Pancreas (tissue), 10 donors: ENCODE measurements around the gene MACROH2A1. TPM values are rescaled to one million over a fixed set of nuclear protein-coding genes. Genes with fewer than 3 reads are reported as not detected.

Source experiments
- ATAC-seq, 4 donors: fragments of 200-7000 bp; cut with Tn5 transposase; one replicate each; pipeline versions ENCODE4 v1.8.0 to v1.9.1; 2020; ENCODE audit warnings: mild to moderate bottlenecking in 4 of 4, moderate library complexity in 4 of 4
- DNase-seq, 6 donors: peaks; one replicate each; pipeline ENCODE4 v3.0.0-alpha.2; 2020
- FAIRE-seq: peaks from 2 replicates; lab custom pipeline; 2012; peaks lifted over from hg19 to GRCh38; lab: Jason Lieb, UNC
- H3K27ac ChIP-seq, 4 donors: fragments of 200-600 bp; sonication (generic); 1 replicate in 3 of 4; 2 replicates in 1 of 4; pipeline versions ENCODE4 v1.5.0 to v1.8.0; 2020
- H3K27me3 ChIP-seq, 4 donors: fragments of 200-600 bp; one replicate each; pipeline ENCODE4 v1.8.0; 2021
- H3K36me3 ChIP-seq, 3 donors: fragments of 200-600 bp; sonication (generic) in 1 of 3; one replicate each; pipeline versions ENCODE4 v1.5.0 to v1.8.0; 2020 to 2021
- H3K4me1 ChIP-seq, 3 donors: fragments of 200-600 bp; one replicate each; pipeline ENCODE4 v1.8.0; 2021
- H3K4me3 ChIP-seq, 4 donors: fragments of 200-600 bp; sonication (generic) in 2 of 4; one replicate each; pipeline versions ENCODE4 v1.5.0 to v1.8.0; 2020 to 2021
- H3K9me3 ChIP-seq, 4 donors: fragments of 200-600 bp; one replicate each; pipeline ENCODE4 v1.8.0; 2021
- WGBS, 2 donors: extraction: QIAGEN DNeasy Blood & Tissue Kit; methylation state at CpG; one replicate each; pipeline ENCODE4 v1.1.7; 2013; 5-methylcytosine and 5-hydroxymethylcytosine counted together
- intact Hi-C, 3 donors: fragments of 100-400 bp; cut with DNase I; formaldehyde crosslinking; loops; one replicate each; pipeline versions ENCODE4 v1.11.1 to v1.14.2; 2022
- polyA plus RNA-seq, 2 donors: library from polyadenylated mRNA; stranded (reverse); fragments of 200-250 nt; gene quantifications; one replicate each; pipeline ENCODE4 v1.2.3, GENCODE V29; 2013
- total RNA-seq, 6 donors: library from RNA; stranded (reverse); fragmentation: NEBNext Ultra II Directional in 4 of 6; extraction: Animal tissue kit (Norgen Biotek cat#: 25700) in 4 of 6; gene quantifications; one replicate each; pipeline versions ENCODE4 v1.2.1 to v1.2.4, GENCODE V29; 2021 to 2023
- TF ChIP-seq, protein P1 (sequence below), 4 donors: fragments of 200-600 bp; sonication (generic) in 3 of 4; IDR thresholded peaks; one replicate each; pipeline versions ENCODE4 v1.5.0 to v1.8.0; 2021; ENCODE audit warnings: antibody characterized with exemption in 4 of 4
- donor health status: healthy with polysubstance abuse.
- donor health status: DM: no; HTN: no; CAD: no; lungs with moderate emphysema.
- donor health status: DM: no; HTN: no; CAD: no.
- donor health status: control.
- donor health status: control.
- donor health status: Bipolar disorder and iron deficiency.
- donor health status: DM: yes; HTN: yes; CAD: no.
- donor health status: DM: no; HTN: no; CAD: no.
- donor health status: DM: no; HTN: no; CAD: no.
- donor health status: DM: yes; HTN: yes; CAD: no.

MACROH2A1 gene
- total and polyA plus RNA-seq, 8 donors = 25.7 to 72.1 (median 43.7) TPM

DNA sequence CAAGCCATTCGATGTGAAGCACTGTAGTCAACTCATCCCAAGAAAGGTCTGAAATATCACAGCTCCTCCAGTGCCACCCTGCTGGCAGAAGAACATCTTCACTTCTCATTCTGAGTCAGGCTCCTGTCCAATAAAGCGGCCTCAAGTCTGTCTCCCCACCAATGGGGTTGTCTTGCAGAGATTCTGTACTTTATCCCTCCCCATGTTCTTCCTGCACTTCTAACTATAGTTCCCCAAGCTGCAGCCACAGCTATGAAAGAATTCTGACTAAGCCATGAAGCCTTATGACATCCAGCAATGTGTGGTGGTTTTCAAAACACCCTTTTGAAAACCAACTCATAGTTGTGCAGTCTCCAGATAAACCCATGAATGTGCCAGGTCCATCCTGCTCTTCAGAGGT lies 6.8 kb downstream of the MACROH2A1 start:
- Histone ChIP-seq H3K4me3 (no peak overlapping the region), H3K27ac (peak overlapping the region in 1 of 4 donors; percentile 33), H3K9me3 (no peaks in the 10 kb centered on the region), H3K27me3 (no peaks in the 10 kb centered on the region), H3K4me1 (peaks cover 0 to 10% (median 2%) of the 10 kb centered on the region in 3 donors), H3K36me3 (peaks cover 0 to 7% (median 0%) of the 10 kb centered on the region in 3 donors)
- 87 to 88% methylated on average over 2 of the region's 2 CpGs for WGBS, 2 donors
- ATAC-seq (peak in 2 of 4 donors; percentile 52 to 58), DNase-seq (no peak), FAIRE-seq (no peak)
- intact Hi-C loops = no loop called here
- TF ChIP-seq, protein P1, sequence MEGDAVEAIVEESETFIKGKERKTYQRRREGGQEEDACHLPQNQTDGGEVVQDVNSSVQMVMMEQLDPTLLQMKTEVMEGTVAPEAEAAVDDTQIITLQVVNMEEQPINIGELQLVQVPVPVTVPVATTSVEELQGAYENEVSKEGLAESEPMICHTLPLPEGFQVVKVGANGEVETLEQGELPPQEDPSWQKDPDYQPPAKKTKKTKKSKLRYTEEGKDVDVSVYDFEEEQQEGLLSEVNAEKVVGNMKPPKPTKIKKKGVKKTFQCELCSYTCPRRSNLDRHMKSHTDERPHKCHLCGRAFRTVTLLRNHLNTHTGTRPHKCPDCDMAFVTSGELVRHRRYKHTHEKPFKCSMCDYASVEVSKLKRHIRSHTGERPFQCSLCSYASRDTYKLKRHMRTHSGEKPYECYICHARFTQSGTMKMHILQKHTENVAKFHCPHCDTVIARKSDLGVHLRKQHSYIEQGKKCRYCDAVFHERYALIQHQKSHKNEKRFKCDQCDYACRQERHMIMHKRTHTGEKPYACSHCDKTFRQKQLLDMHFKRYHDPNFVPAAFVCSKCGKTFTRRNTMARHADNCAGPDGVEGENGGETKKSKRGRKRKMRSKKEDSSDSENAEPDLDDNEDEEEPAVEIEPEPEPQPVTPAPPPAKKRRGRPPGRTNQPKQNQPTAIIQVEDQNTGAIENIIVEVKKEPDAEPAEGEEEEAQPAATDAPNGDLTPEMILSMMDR (IDR thresholded peaks at IDR 0.05) = no peak

DNA sequence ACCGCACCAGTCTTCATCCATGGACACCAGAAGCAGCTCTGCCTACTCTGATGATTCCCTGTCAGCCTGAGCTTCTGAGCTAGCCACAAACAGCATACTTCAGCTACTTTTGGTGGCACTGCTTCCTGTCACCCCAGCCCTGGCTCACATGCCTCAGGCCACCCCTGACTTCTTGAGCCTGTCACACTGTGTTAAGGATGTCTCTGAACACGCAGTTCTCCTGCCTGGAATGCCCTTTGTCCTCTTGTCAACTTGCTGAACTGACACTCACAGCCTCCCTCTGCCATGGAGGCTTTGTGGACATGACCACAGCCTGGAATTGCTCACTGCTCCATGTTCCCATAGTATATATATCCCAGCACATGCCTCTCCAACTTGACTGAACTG lies 7.2 kb downstream of the MACROH2A1 start:
- peak in 2 of 4 donors; percentile 17 to 26 for ATAC-seq
- H3K36me3 ChIP-seq = peaks cover 0 to 7% (median 0%) of the 10 kb centered on the region in 3 donors
- H3K27me3 ChIP-seq = no peaks in the 10 kb centered on the region
- DNase-seq = no peak
- intact Hi-C loops = no loop called here
- no peak for FAIRE-seq
- H3K27ac ChIP-seq = no peak overlapping the region
- WGBS, 2 donors = 71 to 77% methylated on average over 2 of the region's 2 CpGs
- H3K4me1 ChIP-seq = peaks cover 0 to 9% (median 0%) of the 10 kb centered on the region in 3 donors
- H3K4me3 ChIP-seq = no peak overlapping the region
- H3K9me3 ChIP-seq = no peaks in the 10 kb centered on the region
- TF ChIP-seq, protein P1 (IDR thresholded peaks at IDR 0.05) = no peak

DNA sequence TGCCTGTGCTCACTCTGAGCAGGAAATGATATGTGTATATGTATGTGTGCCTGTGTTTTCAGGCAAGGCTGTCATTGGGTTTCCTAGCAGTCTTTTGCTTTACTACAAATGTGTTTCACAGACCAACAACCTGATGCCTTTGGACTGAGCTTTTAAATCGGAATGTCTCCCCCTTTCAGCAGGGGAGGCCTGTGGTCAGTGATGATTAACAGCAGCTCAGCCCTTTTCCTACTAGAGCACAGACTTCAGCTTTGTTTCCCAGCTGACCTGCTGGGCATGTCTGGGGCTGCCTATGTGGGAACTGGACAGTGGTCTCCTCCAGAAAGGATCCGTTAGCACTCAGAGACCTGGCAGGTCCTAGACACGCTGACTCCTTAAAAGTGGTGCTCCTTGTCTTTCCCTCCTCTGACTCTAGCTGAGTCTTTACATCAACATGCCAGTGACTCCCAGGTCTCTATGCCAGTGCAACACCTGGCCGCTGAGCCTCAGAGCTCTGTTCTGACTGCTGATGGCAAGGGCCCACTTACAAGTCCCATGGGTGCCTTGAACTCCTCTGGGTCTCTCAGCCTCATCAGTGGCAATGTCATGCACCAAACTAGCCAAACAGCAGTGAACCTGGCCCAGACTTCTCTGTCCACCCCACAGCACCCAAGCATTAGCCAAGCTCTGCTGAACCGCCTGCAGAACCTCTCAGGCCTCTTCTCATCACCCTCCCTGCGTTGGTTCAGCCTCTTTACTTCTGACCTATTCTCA lies 7.7 kb downstream of the MACROH2A1 start:
- no peak overlapping the region for H3K4me3 ChIP-seq
- peaks cover 0 to 7% (median 0%) of the 10 kb centered on the region in 3 donors for H3K36me3 ChIP-seq
- peaks cover 0 to 6% (median 0%) of the 10 kb centered on the region in 3 donors for H3K4me1 ChIP-seq
- ATAC-seq (no peak), FAIRE-seq (no peak), DNase-seq (no peak)
- WGBS, 2 donors = 84 to 86% methylated on average over 6 of the region's 6 CpGs
- no peak overlapping the region for H3K27ac ChIP-seq
- TF ChIP-seq, protein P1 (IDR thresholded peaks at IDR 0.05) = no peak
- intact Hi-C loops = no loop called here
- H3K27me3 ChIP-seq = no peaks in the 10 kb centered on the region
- no peaks in the 10 kb centered on the region for H3K9me3 ChIP-seq

DNA sequence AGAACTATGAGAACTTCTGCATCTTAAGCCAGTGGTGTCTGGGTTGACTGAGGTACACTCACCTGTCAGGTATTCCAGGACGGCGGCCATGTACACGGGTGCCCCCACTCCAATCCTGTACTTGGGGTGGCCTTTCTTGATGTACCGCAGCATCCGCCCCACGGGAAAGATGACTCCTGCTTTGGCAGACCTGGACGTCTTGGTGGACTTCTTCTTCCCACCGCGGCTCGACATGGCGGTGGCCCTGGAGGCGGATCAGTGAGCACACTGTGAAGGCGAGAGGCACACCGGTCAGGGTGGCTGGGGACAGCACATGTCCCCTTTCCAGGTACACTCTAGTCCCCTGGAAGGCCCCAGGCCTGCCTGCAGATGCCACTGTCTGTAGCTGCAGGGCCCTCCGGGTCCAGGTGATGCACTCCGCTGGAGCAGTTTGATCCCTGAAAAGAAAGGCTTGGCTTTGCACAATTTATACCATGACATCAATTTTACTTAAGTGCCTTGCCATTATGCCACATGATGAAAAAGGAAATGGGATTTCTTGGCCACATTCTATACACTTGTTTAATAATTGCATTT lies 10.1 kb downstream of the MACROH2A1 start:
- DNase-seq (no peak), FAIRE-seq (no peak), ATAC-seq (no peak)
- Histone ChIP-seq H3K9me3 (no peaks in the 10 kb centered on the region), H3K27me3 (no peaks in the 10 kb centered on the region), H3K4me1 (peaks cover 0 to 3% (median 0%) of the 10 kb centered on the region in 3 donors), H3K27ac (no peak overlapping the region), H3K4me3 (no peak overlapping the region), H3K36me3 (peaks cover 0 to 19% (median 0%) of the 10 kb centered on the region in 3 donors)
- 92 to 94% methylated on average over 16 of the region's 16 CpGs for WGBS, 2 donors
- TF ChIP-seq, protein P1 (IDR thresholded peaks at IDR 0.05) = no peak
- intact Hi-C loops = no loop called here

DNA sequence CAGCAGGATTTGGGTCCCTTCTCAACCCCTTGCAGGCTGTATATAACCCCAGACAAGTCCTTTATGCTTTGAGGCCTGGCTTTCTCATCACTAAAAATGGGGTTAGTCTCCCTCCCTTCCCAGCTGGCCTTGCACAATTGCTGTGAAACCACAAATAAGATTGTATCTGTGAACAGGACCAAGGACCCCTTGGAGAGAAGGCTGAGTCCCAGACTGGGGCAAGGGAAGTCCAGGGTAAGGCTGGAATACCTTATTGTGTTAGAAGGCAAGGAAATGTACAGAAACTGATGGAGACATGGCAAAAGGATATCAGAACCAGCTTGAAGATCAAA lies 11.4 kb downstream of the MACROH2A1 start:
- H3K4me3 ChIP-seq = no peak overlapping the region
- no peaks in the 10 kb centered on the region for H3K27me3 ChIP-seq
- H3K9me3 ChIP-seq = no peaks in the 10 kb centered on the region
- intact Hi-C loops = no loop called here
- TF ChIP-seq, protein P1 (IDR thresholded peaks at IDR 0.05) = no peak
- peaks cover 0 to 19% (median 0%) of the 10 kb centered on the region in 3 donors for H3K36me3 ChIP-seq
- H3K4me1 ChIP-seq = peaks cover 0 to 3% (median 0%) of the 10 kb centered on the region in 3 donors
- ATAC-seq (no peak), DNase-seq (no peak), FAIRE-seq (no peak)
- H3K27ac ChIP-seq = peak overlapping the region in 1 of 4 donors; percentile 22
